Loucy (cell line): ENCODE data around the gene ATXN2.

ENCODE experiments used
- H2AFZ ChIP-seq: fragments of 200-600 bp; sonication (generic); 2 replicates; pipeline ENCODE4 v1.6.0; 2016; ENCODE audit warnings: antibody characterized with exemption, mild to moderate bottlenecking, low read length, moderate library complexity
- H3F3A ChIP-seq: fragments of 200-600 bp; 2 replicates; pipeline ENCODE4 v1.6.0; 2016; ENCODE audit warnings: antibody characterized with exemption, low read depth, mild to moderate bottlenecking
- H3K27me3 ChIP-seq: fragments of 200-600 bp; sonication (generic); 2 replicates; pipeline ENCODE4 v1.6.1; 2014; ENCODE audit warnings: low read length, mild to moderate bottlenecking; ENCODE audit not compliant: insufficient read depth, poor library complexity, severe bottlenecking
- H3K36me3 ChIP-seq: fragments of 200-600 bp; sonication (generic); 2 replicates; pipeline ENCODE4 v1.6.1; 2016; ENCODE audit warnings: low read length; ENCODE audit not compliant: insufficient read depth
- H3K4me1 ChIP-seq: fragments of 200-600 bp; sonication (generic); 2 replicates; pipeline ENCODE4 v1.5.1; 2014; ENCODE audit warnings: low read length, mild to moderate bottlenecking; ENCODE audit not compliant: insufficient read depth, poor library complexity, severe bottlenecking
- H3K4me2 ChIP-seq: fragments of 200-600 bp; sonication (generic); 2 replicates; pipeline ENCODE4 v1.6.0; 2014; ENCODE audit warnings: antibody characterized with exemption, low read length, low read depth, mild to moderate bottlenecking; ENCODE audit not compliant: poor library complexity, severe bottlenecking
- H3K4me3 ChIP-seq: fragments of 200-600 bp; sonication (generic); 2 replicates; pipeline ENCODE4 v1.5.1; 2014; ENCODE audit warnings: low read length, mild to moderate bottlenecking, mixed read lengths; ENCODE audit not compliant: poor library complexity, severe bottlenecking
- H3K79me2 ChIP-seq: fragments of 200-600 bp; sonication (generic); 2 replicates; pipeline ENCODE4 v1.6.1; 2014; ENCODE audit warnings: low read length; ENCODE audit not compliant: insufficient read depth
- H3K9ac ChIP-seq: fragments of 200-600 bp; sonication (generic); 2 replicates; pipeline ENCODE4 v1.6.0; 2014; ENCODE audit warnings: mild to moderate bottlenecking, low read depth, low read length, moderate library complexity; ENCODE audit not compliant: poor library complexity, severe bottlenecking
- H3K9me2 ChIP-seq: fragments of 200-600 bp; sonication (generic); replicated peaks from 2 replicates; pipeline ENCODE4 v1.6.1; 2016; ENCODE audit warnings: low read depth, low read length, mixed read lengths
- H3K9me3 ChIP-seq: fragments of 200-600 bp; sonication (generic); 2 replicates; pipeline ENCODE4 v1.6.1; 2014; ENCODE audit warnings: mild to moderate bottlenecking, antibody characterized with exemption, low read length, low read depth; ENCODE audit not compliant: insufficient read depth
- H4K20me1 ChIP-seq: fragments of 200-600 bp; sonication (generic); 2 replicates; pipeline ENCODE4 v1.6.0; 2014; ENCODE audit warnings: antibody characterized with exemption, low read length, mild to moderate bottlenecking; ENCODE audit not compliant: insufficient read depth, poor library complexity, severe bottlenecking
- EZH2phosphoT487 ChIP-seq: fragments of 200-600 bp; IDR thresholded peaks from 2 replicates; pipeline ENCODE4 v1.6.1; 2018; ENCODE audit warnings: antibody characterized with exemption, mild to moderate bottlenecking, moderate library complexity, borderline replicate concordance
- TF ChIP-seq, protein P1 (sequence below): fragments of 200-600 bp; sonication (generic); conservative IDR thresholded peaks from 2 replicates; pipeline ENCODE4 v1.5.1; 2014; ENCODE audit warnings: mild to moderate bottlenecking, antibody characterized with exemption, low read length

Gene ATXN2

DNA sequence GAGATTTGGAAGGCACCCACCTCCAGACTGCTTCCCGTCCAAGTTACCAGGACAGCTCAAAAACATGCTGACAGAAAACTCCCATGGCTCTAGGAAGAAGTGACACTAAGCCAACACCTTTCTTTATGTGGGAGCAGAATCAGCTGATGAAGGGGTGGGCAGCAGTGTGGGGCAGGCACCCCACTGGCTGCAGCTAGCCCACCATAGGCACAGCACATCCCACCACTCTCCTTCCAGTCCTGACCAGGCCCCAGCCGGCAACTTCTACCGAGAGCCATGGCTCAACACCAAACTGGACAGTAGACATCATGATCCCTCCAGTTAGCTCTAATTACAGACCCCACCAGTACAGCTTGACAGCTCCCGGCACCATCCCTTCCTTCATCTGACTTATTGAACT is 148.4 kb downstream of the ATXN2 start:
- H3K4me1 ChIP-seq = peaks cover 7% of the 10 kb centered on the region

DNA sequence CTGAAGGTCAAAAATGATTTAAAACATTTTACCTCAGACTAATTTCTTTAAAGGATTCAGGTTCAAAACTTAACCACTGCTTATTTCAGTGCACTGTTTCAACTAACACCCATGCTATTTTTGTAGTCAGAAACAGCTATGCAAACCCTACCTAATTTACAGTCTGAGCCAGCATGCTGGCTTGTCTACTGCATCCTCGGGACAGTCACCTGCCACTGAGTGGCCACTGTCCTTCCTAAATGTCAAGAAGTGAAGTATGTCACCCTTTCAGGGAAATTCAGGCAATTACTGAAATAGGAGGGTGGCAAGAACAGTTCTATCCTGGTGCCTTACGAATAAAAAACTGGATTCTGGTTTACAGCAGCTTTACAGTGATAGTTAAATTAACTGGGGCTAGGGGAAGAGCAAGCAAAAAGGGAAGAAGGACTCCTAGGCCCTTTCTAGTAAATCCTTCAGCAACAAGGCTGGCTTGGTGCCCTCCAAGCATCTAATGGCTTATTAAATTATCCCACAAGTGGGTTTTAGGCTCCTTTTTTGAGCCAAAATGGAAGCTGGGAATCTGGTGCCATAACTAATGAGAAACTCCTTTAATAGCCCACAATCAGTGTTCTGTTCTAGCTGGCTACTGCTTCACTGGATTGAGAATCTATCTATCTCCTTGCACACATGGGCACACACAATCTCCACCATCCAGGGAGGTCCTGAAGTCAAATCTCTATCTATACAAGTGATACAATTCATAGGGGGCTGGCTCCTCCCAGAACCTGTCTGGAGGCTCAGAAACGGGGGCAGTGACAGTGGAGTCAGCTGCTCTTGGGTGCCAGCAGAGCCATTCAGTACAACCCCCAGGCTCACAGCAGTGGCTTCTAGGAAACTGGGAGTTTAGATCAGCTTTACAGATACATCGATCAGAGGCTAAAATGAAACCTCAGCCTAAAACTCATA is 150.0 kb downstream of the ATXN2 start:
- H3K4me3 ChIP-seq = no peak overlapping the region
- no peaks in the 10 kb centered on the region for H3K9me2 ChIP-seq
- H4K20me1 ChIP-seq = peaks cover 18% of the 10 kb centered on the region
- H2AFZ ChIP-seq = no peak overlapping the region
- TF ChIP-seq, protein P1, sequence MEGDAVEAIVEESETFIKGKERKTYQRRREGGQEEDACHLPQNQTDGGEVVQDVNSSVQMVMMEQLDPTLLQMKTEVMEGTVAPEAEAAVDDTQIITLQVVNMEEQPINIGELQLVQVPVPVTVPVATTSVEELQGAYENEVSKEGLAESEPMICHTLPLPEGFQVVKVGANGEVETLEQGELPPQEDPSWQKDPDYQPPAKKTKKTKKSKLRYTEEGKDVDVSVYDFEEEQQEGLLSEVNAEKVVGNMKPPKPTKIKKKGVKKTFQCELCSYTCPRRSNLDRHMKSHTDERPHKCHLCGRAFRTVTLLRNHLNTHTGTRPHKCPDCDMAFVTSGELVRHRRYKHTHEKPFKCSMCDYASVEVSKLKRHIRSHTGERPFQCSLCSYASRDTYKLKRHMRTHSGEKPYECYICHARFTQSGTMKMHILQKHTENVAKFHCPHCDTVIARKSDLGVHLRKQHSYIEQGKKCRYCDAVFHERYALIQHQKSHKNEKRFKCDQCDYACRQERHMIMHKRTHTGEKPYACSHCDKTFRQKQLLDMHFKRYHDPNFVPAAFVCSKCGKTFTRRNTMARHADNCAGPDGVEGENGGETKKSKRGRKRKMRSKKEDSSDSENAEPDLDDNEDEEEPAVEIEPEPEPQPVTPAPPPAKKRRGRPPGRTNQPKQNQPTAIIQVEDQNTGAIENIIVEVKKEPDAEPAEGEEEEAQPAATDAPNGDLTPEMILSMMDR = no peak
- TF ChIP-seq EZH2phosphoT487 = no peak
- peaks cover 23% of the 10 kb centered on the region for H3K4me1 ChIP-seq
- no peaks in the 10 kb centered on the region for H3K9me3 ChIP-seq
- H3F3A ChIP-seq = peaks cover 6% of the 10 kb centered on the region; the same call in 1 of the 2 replicates
- peaks cover 30% of the 10 kb centered on the region; the same call in 1 of the 2 replicates for H3K79me2 ChIP-seq
- H3K27me3 ChIP-seq = no peaks in the 10 kb centered on the region
- H3K4me2 ChIP-seq = no peak overlapping the region
- H3K36me3 ChIP-seq = peaks cover 80% of the 10 kb centered on the region
- H3K9ac ChIP-seq = no peak overlapping the region

More for the DNA sequence above, 148.4 kb downstream of the ATXN2 start:
- TF ChIP-seq EZH2phosphoT487 = no peak
- Histone ChIP-seq H3K9me3 (no peaks in the 10 kb centered on the region), H3K4me2 (no peak overlapping the region), H3K79me2 (peaks cover 17% of the 10 kb centered on the region; the same call in 1 of the 2 replicates), H3K9me2 (no peaks in the 10 kb centered on the region), H3K4me3 (no peak overlapping the region), H3K36me3 (peaks cover 93% of the 10 kb centered on the region), H3K27me3 (no peaks in the 10 kb centered on the region), H3K9ac (no peak overlapping the region), H3F3A (peaks cover 2% of the 10 kb centered on the region; the same call in 1 of the 2 replicates), H2AFZ (no peak overlapping the region), H4K20me1 (peaks cover 3% of the 10 kb centered on the region)

DNA sequence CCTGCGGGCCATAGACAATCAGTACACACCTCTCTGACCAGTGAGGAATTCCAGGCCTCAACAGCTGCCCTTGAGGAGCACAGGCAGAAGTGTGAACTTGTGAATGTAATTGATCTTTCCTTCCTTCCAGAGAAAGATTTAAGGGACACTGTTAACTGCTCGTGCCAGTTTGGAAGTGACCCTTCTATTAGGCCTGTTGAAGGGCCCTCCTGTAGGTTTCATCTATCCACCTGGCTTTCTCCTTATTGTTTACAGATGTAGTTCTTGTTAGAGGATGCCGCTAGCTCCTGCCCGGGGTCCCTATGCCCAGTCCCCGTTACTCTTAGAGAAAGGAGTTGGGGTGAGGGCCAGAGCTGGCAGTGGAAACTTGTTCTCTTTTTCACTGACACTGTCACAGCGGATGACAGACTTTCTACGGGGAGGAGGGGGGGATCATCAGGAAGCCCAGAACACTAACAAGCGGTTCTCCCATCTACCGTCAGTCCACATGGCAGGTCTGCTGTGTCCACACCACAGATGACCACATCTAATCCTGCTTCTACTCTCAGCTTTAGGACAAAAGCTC is 150.8 kb downstream of the ATXN2 start:
- H4K20me1 ChIP-seq = peaks cover 21% of the 10 kb centered on the region
- peaks cover 6% of the 10 kb centered on the region; the same call in 1 of the 2 replicates for H3F3A ChIP-seq
- TF ChIP-seq, protein P1 = no peak
- no peak for TF ChIP-seq EZH2phosphoT487
- H3K4me3 ChIP-seq = no peak overlapping the region
- H3K9ac ChIP-seq = no peak overlapping the region
- H3K9me2 ChIP-seq = no peaks in the 10 kb centered on the region
- peaks cover 38% of the 10 kb centered on the region for H3K79me2 ChIP-seq
- peaks cover 76% of the 10 kb centered on the region for H3K36me3 ChIP-seq
- no peak overlapping the region for H3K4me2 ChIP-seq
- H3K9me3 ChIP-seq = no peaks in the 10 kb centered on the region
- H2AFZ ChIP-seq = no peak overlapping the region
- H3K27me3 ChIP-seq = no peaks in the 10 kb centered on the region
- H3K4me1 ChIP-seq = peaks cover 30% of the 10 kb centered on the region
